SK-N-SH (cell line): Measurements from ENCODE around the gene TDRKH. TPM values are rescaled to one million over a fixed set of nuclear protein-coding genes. Genes with fewer than 3 reads are reported as not detected.

Source experiments
- CTCF ChIA-PET: fragments of 300-600, 350-600 bp; formaldehyde crosslinking; extraction: SDS; loops from one replicate; lab custom pipeline; 2021; lab: Yijun Ruan, JAX
- POLR2A ChIA-PET: fragments of 350-600 bp; sonication (Branson Sonifier 250); formaldehyde crosslinking; extraction: SDS; loops from one replicate; lab custom pipeline; 2020; ENCODE audit warnings: antibody characterized with exemption, inconsistent platforms; lab: Yijun Ruan, JAX
- DNase-seq: peaks from one replicate; pipeline ENCODE4 v3.0.0; 2012
- H2AFZ ChIP-seq: fragments of 200-600 bp; sonication (generic); 2 replicates; pipeline ENCODE4 v1.8.1; 2016; ENCODE audit warnings: antibody characterized with exemption, mild to moderate bottlenecking, low read depth
- H3F3A ChIP-seq: fragments of 200-600 bp; sonication (generic); replicated peaks from 2 replicates; pipeline ENCODE3; 2016; ENCODE audit warnings: antibody characterized with exemption, mild to moderate bottlenecking; ENCODE audit not compliant: insufficient read depth
- H3K27ac ChIP-seq, 2 experiments: fragments of 200-500 bp in 1 of 2; fragments of 200-600 bp in 1 of 2; sonication (Bioruptor generic) in 1 of 2; sonication (generic), shearing (Covaris generic) in 1 of 2; 2 replicates each; pipeline versions ENCODE4 v1.5.1 to v1.6.1; 2014 to 2016; ENCODE audit warnings: low read depth in 2 of 2, inconsistent platforms in 1 of 2, low read length in 1 of 2, mild to moderate bottlenecking in 1 of 2, mixed read lengths in 1 of 2
- H3K27me3 ChIP-seq: fragments of 200-600 bp; sonication (generic), shearing (Covaris generic); 2 replicates; pipeline ENCODE4 v1.6.1; 2016; ENCODE audit warnings: mixed run types; ENCODE audit not compliant: insufficient read depth
- H3K36me3 ChIP-seq, 2 experiments: fragments of 200-500 bp in 1 of 2; fragments of 200-600 bp in 1 of 2; sonication (Bioruptor generic) in 1 of 2; sonication (generic) in 1 of 2; replicated peaks in 1 of 2; 2 replicates each; pipeline versions ENCODE3 to v1.5.1; 2014 to 2016; ENCODE audit warnings: low read length in 1 of 2, mild to moderate bottlenecking in 1 of 2; ENCODE audit not compliant: insufficient read depth in 2 of 2, control insufficient read depth in 1 of 2
- H3K4me1 ChIP-seq, 2 experiments: fragments of 200-500 bp in 1 of 2; fragments of 200-600 bp in 1 of 2; sonication (Bioruptor generic) in 1 of 2; sonication (generic), shearing (Covaris generic) in 1 of 2; 2 replicates each; pipeline versions ENCODE4 v1.5.1 to v1.6.1; 2014 to 2016; ENCODE audit warnings: low read depth in 1 of 2, low read length in 1 of 2, mixed run types in 1 of 2; ENCODE audit not compliant: insufficient read depth in 2 of 2, control insufficient read depth in 1 of 2
- H3K4me2 ChIP-seq: fragments of 200-600 bp; sonication (generic), shearing (Covaris generic); 2 replicates; pipeline ENCODE4 v1.6.1; 2017; ENCODE audit warnings: mixed run types
- H3K4me3 ChIP-seq, 2 experiments: fragments of 200-500 bp in 1 of 2; fragments of 200-600 bp in 1 of 2; sonication (Bioruptor generic) in 1 of 2; sonication (generic), shearing (Covaris generic) in 1 of 2; 2 replicates each; pipeline versions ENCODE4 v1.5.1 to v1.8.1; 2014 to 2016; ENCODE audit warnings: low read depth in 2 of 2, inconsistent platforms in 1 of 2, low read length in 1 of 2, mild to moderate bottlenecking in 1 of 2, mixed read lengths in 1 of 2, moderate library complexity in 1 of 2
- H3K79me2 ChIP-seq: fragments of 200-600 bp; sonication (generic); 2 replicates; pipeline ENCODE4 v1.8.1; 2017; ENCODE audit warnings: mild to moderate bottlenecking; ENCODE audit not compliant: insufficient read depth
- H3K9ac ChIP-seq: fragments of 200-600 bp; sonication (generic); 2 replicates; pipeline ENCODE4 v1.6.1; 2017; ENCODE audit warnings: mixed run types
- H3K9me2 ChIP-seq: fragments of 200-600 bp; sonication (generic); 2 replicates; pipeline ENCODE4 v1.6.1; 2017; ENCODE audit warnings: mixed run types
- H3K9me3 ChIP-seq: fragments of 200-600 bp; sonication (generic); 2 replicates; pipeline ENCODE4 v1.6.1; 2017; ENCODE audit warnings: mixed run types, mild to moderate bottlenecking, moderate library complexity
- H4K20me1 ChIP-seq: fragments of 200-600 bp; sonication (generic); 2 replicates; pipeline ENCODE4 v1.6.1; 2017; ENCODE audit warnings: mild to moderate bottlenecking, mixed run types; ENCODE audit not compliant: insufficient read depth
- CHD2 ChIP-seq: fragments of 150-350 bp; IDR thresholded peaks from 2 replicates; pipeline ENCODE4 v1.6.1; 2018; ENCODE audit warnings: low read length; ENCODE audit not compliant: partially characterized antibody
- CTCF ChIP-seq: fragments of 200-600 bp; sonication (generic); IDR thresholded peaks from 2 replicates; pipeline ENCODE4 v1.6.1; 2017; ENCODE audit warnings: antibody characterized with exemption, mild to moderate bottlenecking, moderate library complexity
- EP300 ChIP-seq, 2 experiments: IDR thresholded peaks; 2 replicates each; pipeline versions ENCODE4 v1.4.0 to v1.6.1; 2012; ENCODE audit warnings: borderline replicate concordance in 1 of 2, low read depth in 1 of 2, low read length in 1 of 2
- EZH2phosphoT487 ChIP-seq: fragments of 200-600 bp; sonication (generic); IDR thresholded peaks from 2 replicates; pipeline ENCODE4 v1.6.1; 2017; ENCODE audit warnings: low read depth, mixed run types, mild to moderate bottlenecking, antibody characterized with exemption, moderate library complexity, borderline replicate concordance
- FOXJ3 ChIP-seq: sonication (generic); formaldehyde crosslinking; IDR thresholded peaks from 2 replicates; pipeline ENCODE4 v1.5.1; 2020; ENCODE audit warnings: mild to moderate bottlenecking, missing genetic modification reagents
- FOXM1 ChIP-seq: IDR thresholded peaks from 2 replicates; pipeline ENCODE4 v1.4.0; 2012; ENCODE audit warnings: low read depth, mild to moderate bottlenecking
- GABPA ChIP-seq: IDR thresholded peaks from 2 replicates; pipeline ENCODE4 v1.4.0; 2012; ENCODE audit warnings: low read depth, mild to moderate bottlenecking
- MEF2A ChIP-seq: IDR thresholded peaks from 2 replicates; pipeline ENCODE4 v1.4.0; 2012; ENCODE audit warnings: low read depth, borderline replicate concordance
- MXI1 ChIP-seq: IDR thresholded peaks from 2 replicates; pipeline ENCODE4 v1.6.1; 2012; ENCODE audit warnings: mild to moderate bottlenecking, low read depth, low read length, improper control_type of control experiment
- NFIC ChIP-seq: IDR thresholded peaks from 2 replicates; pipeline ENCODE4 v1.4.0; 2012; ENCODE audit warnings: borderline replicate concordance
- NRF1 ChIP-seq: IDR thresholded peaks from 2 replicates; pipeline ENCODE4 v1.6.1; 2012; ENCODE audit warnings: low read depth, mild to moderate bottlenecking, low read length
- PBX3 ChIP-seq: IDR thresholded peaks from 2 replicates; pipeline ENCODE4; 2012
- RXRA ChIP-seq: IDR thresholded peaks from 2 replicates; pipeline ENCODE4 v1.4.0; 2012; ENCODE audit warnings: low read depth, mild to moderate bottlenecking, borderline replicate concordance
- TAF1 ChIP-seq: IDR thresholded peaks from 2 replicates; pipeline ENCODE4 v1.6.1; 2012; ENCODE audit warnings: low read depth, mild to moderate bottlenecking, low read length, moderate library complexity, borderline replicate concordance
- TEAD4 ChIP-seq: IDR thresholded peaks from 2 replicates; pipeline ENCODE4 v1.4.0; 2012; ENCODE audit warnings: mild to moderate bottlenecking, borderline replicate concordance; ENCODE audit not compliant: insufficient read depth
- USF1 ChIP-seq: IDR thresholded peaks from 2 replicates; pipeline ENCODE4 v1.4.0; 2012; ENCODE audit warnings: low read depth, borderline replicate concordance
- YY1 ChIP-seq: IDR thresholded peaks from 2 replicates; pipeline ENCODE4 v1.4.0; 2012; ENCODE audit warnings: low read depth, mild to moderate bottlenecking
- whole genome bisulfite sequencing: methylation state at CpG from one replicate; pipeline ENCODE4 v1.1.6; 2017; ENCODE audit warnings: low lambda C conversion rate; 5-methylcytosine and 5-hydroxymethylcytosine counted together
- polyA plus RNA-seq, 3 experiments: library from polyadenylated mRNA; depleted of rRNA; stranded (reverse); fragments of >200 nt; gene quantifications; 2 replicates each; pipeline ENCODE4 v1.2.3, GENCODE V29; 2012
- TF ChIP-seq, protein P1 (sequence below): fragments of 150-350 bp; IDR thresholded peaks from 2 replicates; pipeline ENCODE4 v1.6.1; 2016; ENCODE audit warnings: mild to moderate bottlenecking, low read depth, low read length

TDRKH gene
- polyA plus RNA-seq, 1 of the 3 experiments (the other 2 are of a cell fraction) = 1.9 TPM

- Histone ChIP-seq H3K4me1 (no peaks in the 10 kb centered on the region), H3K36me3 (peaks cover 3 to 22% of the 10 kb centered on the region in 2 experiments), H3K27me3 (no peaks in the 10 kb centered on the region), H3K27ac (no peak overlapping the region), H3K79me2 (no peaks in the 10 kb centered on the region), H3K9me3 (no peaks in the 10 kb centered on the region), H4K20me1 (no peaks in the 10 kb centered on the region), H3K4me2 (no peak overlapping the region), H3F3A (no peaks in the 10 kb centered on the region), H2AFZ (no peak overlapping the region), H3K4me3 (no peak overlapping the region), H3K9ac (no peak overlapping the region), H3K9me2 (no peaks in the 10 kb centered on the region)
- ChIA-PET POLR2A (no interaction called here), CTCF (interaction anchor here (1.6 kb wide), 1 partner anchor 9 kb away, joined by 4 read pairs; no protein-coding TSS in a partner anchor)
- DNase-seq = no peak
- WGBS = 81% methylated on average over 4 of the region's 4 CpGs
- no peak for TF ChIP-seq EZH2phosphoT487
- TF ChIP-seq, protein P1, sequence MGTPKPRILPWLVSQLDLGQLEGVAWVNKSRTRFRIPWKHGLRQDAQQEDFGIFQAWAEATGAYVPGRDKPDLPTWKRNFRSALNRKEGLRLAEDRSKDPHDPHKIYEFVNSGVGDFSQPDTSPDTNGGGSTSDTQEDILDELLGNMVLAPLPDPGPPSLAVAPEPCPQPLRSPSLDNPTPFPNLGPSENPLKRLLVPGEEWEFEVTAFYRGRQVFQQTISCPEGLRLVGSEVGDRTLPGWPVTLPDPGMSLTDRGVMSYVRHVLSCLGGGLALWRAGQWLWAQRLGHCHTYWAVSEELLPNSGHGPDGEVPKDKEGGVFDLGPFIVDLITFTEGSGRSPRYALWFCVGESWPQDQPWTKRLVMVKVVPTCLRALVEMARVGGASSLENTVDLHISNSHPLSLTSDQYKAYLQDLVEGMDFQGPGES = no peak
- no peak for TF ChIP-seq FOXJ3 (CRISPR knock-in tag)
- TF ChIP-seq USF1 = no peak
- no peak for TF ChIP-seq CHD2
- TF ChIP-seq GABPA = no peak
- no peak for TF ChIP-seq CTCF
- no peak for TF ChIP-seq MXI1
- no peak for TF ChIP-seq NFIC
- TF ChIP-seq TEAD4 = no peak
- TF ChIP-seq RXRA = no peak
- TF ChIP-seq TAF1 = no peak
- TF ChIP-seq EP300 (IDR thresholded peaks at IDR 0.05; ENCODE audit: borderline replicate concordance in 1 of 2, low read depth in 1 of 2, low read length in 1 of 2) = no peak
- no peak for TF ChIP-seq YY1
- TF ChIP-seq PBX3 = no peak
- TF ChIP-seq NRF1 = no peak
- TF ChIP-seq MEF2A = no peak
- TF ChIP-seq FOXM1 = no peak
Measured at GRCh38 chr1:151779852-151780251, 10.4 kb downstream of the TDRKH start.
